ENCODE measurements around the gene ANP32B.

ANP32B gene

GRCh38 chr9:98064623-98065392 is 81.7 kb downstream of the ANP32B start:
- Histone ChIP-seq H3K4me1 (ENCODE audit: control insufficient read depth, insufficient read depth, low read length) (peaks cover 5% of the 10 kb centered on the region), H3K4me3 (ENCODE audit: low read length) (no peak overlapping the region), H3K9me3 (ENCODE audit: control insufficient read depth, low read length) (no peaks in the 10 kb centered on the region), H3K36me3 (ENCODE audit: control insufficient read depth, insufficient read depth, low read length) (no peaks in the 10 kb centered on the region), H3K9ac (ENCODE audit: low read length) (no peak overlapping the region), H3K27me3 (ENCODE audit: control insufficient read depth, insufficient read depth, low read length) (no peaks in the 10 kb centered on the region)
